Neural cell (in vitro differentiated cells): ENCODE measurements around the gene GRM6. TPM values are rescaled to one million over a fixed set of nuclear protein-coding genes. Genes with fewer than 3 reads are reported as not detected.

Experiments
- H2AFZ ChIP-seq: fragments of 200-600, 300-800 bp; sonication (generic), shearing (Covaris generic); 2 replicates; pipeline ENCODE4 v1.6.0; 2014; ENCODE audit warnings: low read depth, mild to moderate bottlenecking, antibody characterized with exemption, low read length, moderate library complexity
- H3F3A ChIP-seq: fragments of 200-600 bp; shearing (Covaris generic); 2 replicates; pipeline ENCODE4 v1.6.1; 2016; ENCODE audit warnings: mild to moderate bottlenecking, moderate library complexity, mixed read lengths, antibody characterized with exemption, low read length; ENCODE audit not compliant: insufficient read depth, poor library complexity, severe bottlenecking
- H3K27ac ChIP-seq: fragments of 200-600, 300-800 bp; sonication (generic), shearing (Covaris generic); 2 replicates; pipeline ENCODE4 v1.5.1; 2014; ENCODE audit warnings: mild to moderate bottlenecking, low read length, moderate library complexity
- H3K27me3 ChIP-seq: fragments of 300-800, 200-600 bp; sonication (generic), shearing (Covaris generic); 2 replicates; pipeline ENCODE4 v1.6.0; 2014; ENCODE audit warnings: mild to moderate bottlenecking, low read depth, low read length, moderate library complexity; ENCODE audit not compliant: insufficient read depth
- H3K36me3 ChIP-seq: fragments of 300-800, 200-600 bp; sonication (generic), shearing (Covaris generic); 2 replicates; pipeline ENCODE4 v1.5.1; 2014; ENCODE audit warnings: mild to moderate bottlenecking, antibody characterized with exemption, low read length, moderate library complexity; ENCODE audit not compliant: insufficient read depth
- H3K4me2 ChIP-seq: fragments of 300-800, 200-600 bp; sonication (generic), shearing (Covaris generic); 2 replicates; pipeline ENCODE4 v1.6.0; 2014; ENCODE audit warnings: mild to moderate bottlenecking, low read length
- H3K4me3 ChIP-seq: fragments of 300-800, 200-600 bp; sonication (generic), shearing (Covaris generic); 2 replicates; pipeline ENCODE4 v1.5.1; 2014; ENCODE audit warnings: mild to moderate bottlenecking, low read length, moderate library complexity
- H3K79me2 ChIP-seq: fragments of 200-600 bp; shearing (Covaris generic); replicated peaks from 2 replicates; pipeline ENCODE4 v1.6.0; 2014; ENCODE audit warnings: mild to moderate bottlenecking, low read length, moderate library complexity; ENCODE audit not compliant: insufficient read depth
- H3K9ac ChIP-seq: fragments of 300-800, 200-600 bp; sonication (generic), shearing (Covaris generic); 2 replicates; pipeline ENCODE4 v1.6.1; 2016; ENCODE audit warnings: mild to moderate bottlenecking, low read length, mixed read lengths
- H3K9me2 ChIP-seq: fragments of 200-600 bp; shearing (Covaris generic); 2 replicates; pipeline ENCODE4 v1.6.1; 2016; ENCODE audit warnings: mild to moderate bottlenecking, low read length, mixed read lengths; ENCODE audit not compliant: insufficient read depth
- H3K9me3 ChIP-seq: fragments of 200-600, 300-800 bp; sonication (generic), shearing (Covaris generic); 2 replicates; pipeline ENCODE4 v1.6.1; 2016; ENCODE audit warnings: mild to moderate bottlenecking, mixed run types, low read length, moderate library complexity, mixed read lengths
- H4K20me1 ChIP-seq: fragments of 200-600 bp; shearing (Covaris generic); 2 replicates; pipeline ENCODE4 v1.6.1; 2016; ENCODE audit warnings: mild to moderate bottlenecking, mixed run types; ENCODE audit not compliant: insufficient read depth
- CTCF ChIP-seq: fragments of 450-650 bp; IDR thresholded peaks from 2 replicates; pipeline ENCODE4 v1.5.1; 2014; ENCODE audit warnings: antibody characterized with exemption, mild to moderate bottlenecking, moderate library complexity; ENCODE audit not compliant: poor library complexity, severe bottlenecking
- EP300 ChIP-seq: fragments of 450-650 bp; conservative IDR thresholded peaks from 2 replicates; pipeline ENCODE4 v1.6.1; 2014; ENCODE audit warnings: antibody characterized with exemption, mild to moderate bottlenecking, moderate library complexity; ENCODE audit not compliant: poor library complexity, severe bottlenecking
- EZH2 ChIP-seq: fragments of 200-600, 300-800 bp; shearing (Covaris generic), sonication (generic); IDR thresholded peaks from 2 replicates; pipeline ENCODE4 v1.6.1; 2014; ENCODE audit warnings: antibody characterized with exemption, low read length, borderline replicate concordance, mild to moderate bottlenecking; ENCODE audit not compliant: insufficient read depth, poor library complexity, severe bottlenecking
- MXI1 ChIP-seq: fragments of 450-650 bp; conservative IDR thresholded peaks from 2 replicates; pipeline ENCODE4 v1.6.1; 2014; ENCODE audit warnings: antibody characterized with exemption, mild to moderate bottlenecking; ENCODE audit not compliant: poor library complexity, severe bottlenecking
- POLR2AphosphoS5 ChIP-seq: IDR thresholded peaks from 2 replicates; pipeline ENCODE4 v1.6.1; 2012
- RAD21 ChIP-seq: fragments of 450-650 bp; conservative IDR thresholded peaks from 2 replicates; pipeline ENCODE4 v1.6.1; 2014; ENCODE audit warnings: antibody characterized with exemption, mild to moderate bottlenecking, moderate library complexity
- REST ChIP-seq: IDR thresholded peaks from 2 replicates; pipeline ENCODE4 v1.6.1; 2012; ENCODE audit warnings: borderline replicate concordance
- SMC3 ChIP-seq: fragments of 450-650 bp; conservative IDR thresholded peaks from 2 replicates; pipeline ENCODE4 v1.6.1; 2014; ENCODE audit warnings: antibody characterized with exemption, mild to moderate bottlenecking, moderate library complexity; ENCODE audit not compliant: poor library complexity
- TAF1 ChIP-seq: IDR thresholded peaks from 2 replicates; pipeline ENCODE4 v1.6.1; 2012; ENCODE audit warnings: low read depth
- polyA minus RNA-seq: library from RNA; depleted of rRNA, polyadenylated mRNA; stranded (reverse); fragments of >200 nt; gene quantifications from 2 replicates; pipeline ENCODE4 v1.2.3, GENCODE V29; 2014
- polyA plus RNA-seq: library from polyadenylated mRNA; depleted of rRNA; stranded (reverse); fragments of >200 nt; gene quantifications from 2 replicates; pipeline ENCODE4 v1.2.3, GENCODE V29; 2014

The GRM6 gene
- polyA plus RNA-seq (not detected in 2 replicates), polyA minus RNA-seq (not detected in 2 replicates)

GRCh38 chr5:178994580-178995340 is at the start of gene GRM6:
Gene GRM6, minus strand, starts transcription at chr5:178995320. Its CDS starts 376 bp downstream, at chr5:178994944.
- Histone ChIP-seq H3K9ac (no peak within 1 kb of the TSS), H3K36me3 (no peaks in the 10 kb centered on the region), H3K4me3 (peak within 1 kb of the TSS; percentile 57), H2AFZ (no peak within 1 kb of the TSS), H3K9me2 (no peaks in the 10 kb centered on the region), H3K4me2 (no peak within 1 kb of the TSS), H4K20me1 (no peaks in the 10 kb centered on the region), H3F3A (no peaks in the 10 kb centered on the region), H3K9me3 (no peaks in the 10 kb centered on the region), H3K27ac (no peak within 1 kb of the TSS), H3K27me3 (peaks cover 41% of the 10 kb centered on the region), H3K79me2 (no peaks in the 10 kb centered on the region)
- TF ChIP-seq RAD21 (no peak), TAF1 (no peak)

GRCh38 chr5:179044765-179045164 is 49.6 kb upstream of the GRM6 start:
- H3K4me2 ChIP-seq: no peak overlapping the region
- TF ChIP-seq TAF1: no peak
- TF ChIP-seq MXI1: no peak
- no peak for TF ChIP-seq CTCF
- no peak for TF ChIP-seq EP300
- TF ChIP-seq RAD21: no peak
- TF ChIP-seq REST: no peak
- no peak for TF ChIP-seq POLR2AphosphoS5
- TF ChIP-seq EZH2: no peak
- no peak for TF ChIP-seq SMC3
- no peak overlapping the region for H3K27ac ChIP-seq
- no peak overlapping the region for H3K4me3 ChIP-seq
- H3F3A ChIP-seq: no peaks in the 10 kb centered on the region
- H3K36me3 ChIP-seq: no peaks in the 10 kb centered on the region
- H2AFZ ChIP-seq: no peak overlapping the region
- H3K79me2 ChIP-seq: no peaks in the 10 kb centered on the region
- no peak overlapping the region for H3K9ac ChIP-seq
- no peaks in the 10 kb centered on the region for H3K9me2 ChIP-seq
- no peaks in the 10 kb centered on the region for H3K27me3 ChIP-seq
- H4K20me1 ChIP-seq: no peaks in the 10 kb centered on the region
- H3K9me3 ChIP-seq: peaks cover 9% of the 10 kb centered on the region
